HK-2 (cell line): Measurements from ENCODE around the gene ABCA5.
"Not testable (repeated sequence)": the region's sequence is repeated elsewhere in the genome, so short reads cannot be mapped to it uniquely, and the experiment has no call there.

ENCODE experiments used
- DNase-seq: peaks from one replicate; pipeline ENCODE4 v3.0.0-alpha.2; 2018; ENCODE audit not compliant: unreplicated experiment

The ABCA5 gene

GRCh38 chr17:69207151-69207550, 119.8 kb downstream of the ABCA5 start:
- no peak for DNase-seq

DNA sequence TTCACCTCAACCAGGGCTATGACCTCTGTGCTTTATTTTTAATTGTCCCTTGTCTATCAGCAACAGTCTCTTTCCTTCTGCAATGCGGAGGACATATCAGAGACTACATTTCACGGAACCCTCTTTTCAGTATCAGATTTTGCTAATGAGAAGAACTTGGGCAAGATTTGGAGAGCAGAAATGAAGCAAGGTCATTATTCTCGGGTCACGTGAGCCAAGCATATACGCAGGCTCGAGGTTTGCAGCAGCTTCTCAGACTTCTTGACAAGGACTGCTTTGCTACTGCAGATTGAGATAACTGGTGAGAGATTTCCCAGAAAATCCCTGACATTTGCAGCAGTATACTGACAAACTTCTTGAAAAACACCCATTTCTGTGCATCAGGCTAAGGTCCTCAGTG, 128.7 kb downstream of the ABCA5 start:
- no peak for DNase-seq

- not testable (repeated sequence) for DNase-seq
These were observed 130.8 kb downstream of the ABCA5 start for GRCh38 chr17:69196105-69196653.
